ENCODE results near the gene RNASE11.

DNA sequence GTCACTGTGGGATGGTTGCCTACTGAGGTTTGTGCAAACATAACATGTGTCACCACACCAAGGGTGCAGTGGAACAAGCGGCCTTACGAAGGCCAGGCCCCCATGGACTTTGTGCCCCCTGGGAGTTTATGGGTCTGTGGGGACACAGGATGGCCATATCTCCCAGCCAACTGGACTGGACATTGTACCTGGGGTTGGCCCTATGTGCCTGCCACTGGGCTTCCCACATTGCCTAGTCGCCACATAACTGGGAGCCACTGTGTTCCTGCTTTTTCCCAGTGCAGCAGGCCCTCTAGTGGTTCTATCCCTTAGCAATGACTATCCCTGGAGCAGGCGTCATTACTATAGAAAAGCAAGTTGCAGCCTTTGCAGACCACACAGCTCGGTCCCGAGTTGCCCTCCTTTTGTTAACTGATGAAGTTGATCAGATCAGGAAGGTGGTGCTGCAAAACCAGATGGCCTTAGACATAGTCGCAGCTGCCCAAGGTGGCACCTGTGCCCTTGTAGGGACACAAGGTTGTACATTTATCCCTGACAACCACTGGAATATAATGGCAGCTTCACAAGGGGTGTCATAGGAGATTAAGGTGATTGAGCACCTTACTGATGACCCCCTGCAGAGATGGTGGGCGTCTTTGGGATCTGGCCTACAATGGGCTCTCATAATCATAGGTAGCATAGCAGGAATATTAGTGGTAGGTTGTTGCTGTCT is 18.5 kb upstream of the RNASE11 start:
- TF ChIP-seq EZH2phosphoT487 (conservative IDR thresholded peaks at IDR 0.05; ENCODE audit: low read length) = no peak
- TF ChIP-seq, protein P1, sequence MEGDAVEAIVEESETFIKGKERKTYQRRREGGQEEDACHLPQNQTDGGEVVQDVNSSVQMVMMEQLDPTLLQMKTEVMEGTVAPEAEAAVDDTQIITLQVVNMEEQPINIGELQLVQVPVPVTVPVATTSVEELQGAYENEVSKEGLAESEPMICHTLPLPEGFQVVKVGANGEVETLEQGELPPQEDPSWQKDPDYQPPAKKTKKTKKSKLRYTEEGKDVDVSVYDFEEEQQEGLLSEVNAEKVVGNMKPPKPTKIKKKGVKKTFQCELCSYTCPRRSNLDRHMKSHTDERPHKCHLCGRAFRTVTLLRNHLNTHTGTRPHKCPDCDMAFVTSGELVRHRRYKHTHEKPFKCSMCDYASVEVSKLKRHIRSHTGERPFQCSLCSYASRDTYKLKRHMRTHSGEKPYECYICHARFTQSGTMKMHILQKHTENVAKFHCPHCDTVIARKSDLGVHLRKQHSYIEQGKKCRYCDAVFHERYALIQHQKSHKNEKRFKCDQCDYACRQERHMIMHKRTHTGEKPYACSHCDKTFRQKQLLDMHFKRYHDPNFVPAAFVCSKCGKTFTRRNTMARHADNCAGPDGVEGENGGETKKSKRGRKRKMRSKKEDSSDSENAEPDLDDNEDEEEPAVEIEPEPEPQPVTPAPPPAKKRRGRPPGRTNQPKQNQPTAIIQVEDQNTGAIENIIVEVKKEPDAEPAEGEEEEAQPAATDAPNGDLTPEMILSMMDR (IDR thresholded peaks at IDR 0.05; ENCODE audit: insufficient read depth, low read length, poor library complexity, severe bottlenecking) = no peak
